Ishikawa (cell line): Measurements from ENCODE around the gene INKA1.

Experiments used
- CEBPB ChIP-seq: IDR thresholded peaks from 2 replicates; pipeline ENCODE4 v1.6.1; 2012
- CREB1 ChIP-seq: IDR thresholded peaks from 2 replicates; pipeline ENCODE4 v1.6.1; 2012; ENCODE audit warnings: low read depth
- EGR1 ChIP-seq: IDR thresholded peaks from 2 replicates; pipeline ENCODE4 v1.6.1; 2012
- EP300 ChIP-seq: IDR thresholded peaks from 2 replicates; pipeline ENCODE4 v1.6.1; 2012; ENCODE audit warnings: borderline replicate concordance
- FOXM1 ChIP-seq: IDR thresholded peaks from 2 replicates; pipeline ENCODE4 v1.6.1; 2012; ENCODE audit warnings: low read depth, borderline replicate concordance
- MAX ChIP-seq: IDR thresholded peaks from 2 replicates; pipeline ENCODE4 v1.6.1; 2012
- NFIC ChIP-seq: IDR thresholded peaks from 2 replicates; pipeline ENCODE4 v1.6.1; 2012
- RAD21 ChIP-seq: IDR thresholded peaks from 2 replicates; pipeline ENCODE4 v1.6.1; 2012; ENCODE audit warnings: low read depth
- REST ChIP-seq: IDR thresholded peaks from 2 replicates; pipeline ENCODE4 v1.6.1; 2012; ENCODE audit warnings: low read depth, mild to moderate bottlenecking
- TAF1 ChIP-seq: IDR thresholded peaks from 2 replicates; pipeline ENCODE4 v1.6.1; 2012; ENCODE audit warnings: low read depth, mild to moderate bottlenecking
- TCF12 ChIP-seq: IDR thresholded peaks from 2 replicates; pipeline ENCODE4 v1.6.1; 2012; ENCODE audit warnings: low read depth
- TEAD4 ChIP-seq: IDR thresholded peaks from 2 replicates; pipeline ENCODE4 v1.6.1; 2012
- USF1 ChIP-seq: IDR thresholded peaks from 2 replicates; pipeline ENCODE4 v1.6.1; 2012
- YY1 ChIP-seq: IDR thresholded peaks from 2 replicates; pipeline ENCODE4 v1.6.1; 2012; ENCODE audit warnings: low read depth
- ZBTB7A ChIP-seq: IDR thresholded peaks from 2 replicates; pipeline ENCODE4 v1.6.1; 2012; ENCODE audit warnings: low read depth

The INKA1 gene

GRCh38 chr3:49790626-49791411 is 12.2 kb upstream of the INKA1 start:
- no peak for TF ChIP-seq ZBTB7A
- no peak for TF ChIP-seq MAX
- TF ChIP-seq CEBPB: no peak
- TF ChIP-seq CREB1: no peak
- TF ChIP-seq FOXM1: no peak
- no peak for TF ChIP-seq REST
- no peak for TF ChIP-seq YY1

- no peak for TF ChIP-seq USF1
Observed at GRCh38 chr3:49791571-49791970, 11.5 kb upstream of the INKA1 start.

DNA sequence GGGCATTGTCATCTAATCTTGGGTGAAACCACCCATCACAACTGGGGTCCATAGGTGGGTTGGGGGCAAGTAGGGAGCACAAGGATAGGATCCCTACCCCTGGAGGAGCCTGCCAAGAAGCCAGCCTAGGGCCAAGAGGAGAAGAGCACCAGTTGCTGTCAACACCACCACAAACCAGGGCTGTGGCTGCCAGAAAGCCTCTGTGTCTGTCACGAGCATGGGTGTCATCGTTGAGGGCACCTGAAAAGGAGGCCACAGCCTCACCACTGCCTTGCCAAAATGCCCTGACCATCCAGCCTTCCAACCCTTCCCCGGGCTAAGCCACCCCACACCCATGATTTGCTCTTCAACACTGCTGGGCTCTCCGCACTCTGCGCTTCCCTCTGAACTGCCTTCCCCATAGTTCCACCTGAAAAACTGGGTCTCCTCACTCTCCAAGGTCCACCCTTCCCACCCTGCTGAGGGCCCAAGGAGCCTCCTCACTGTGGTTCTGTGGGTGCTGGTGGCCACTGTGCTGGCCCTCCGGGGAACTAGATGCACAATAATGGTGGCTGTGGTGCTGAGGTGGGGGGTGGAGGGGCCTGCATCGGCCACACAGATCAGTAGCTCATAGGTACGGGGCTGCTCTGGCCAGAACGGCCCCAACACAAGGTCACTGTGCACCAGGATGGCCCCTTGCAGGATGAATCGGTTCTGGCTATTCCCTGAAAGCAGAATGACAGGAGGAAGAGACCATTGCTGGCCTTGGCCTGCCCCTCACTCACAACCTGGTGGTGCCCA is 10.5 kb upstream of the INKA1 start:
- TF ChIP-seq EP300: no peak
- TF ChIP-seq ZBTB7A: no peak
- no peak for TF ChIP-seq MAX
- no peak for TF ChIP-seq CREB1
- no peak for TF ChIP-seq RAD21
- TF ChIP-seq FOXM1: no peak
- no peak for TF ChIP-seq REST
- TF ChIP-seq TAF1: no peak
- no peak for TF ChIP-seq TEAD4
- TF ChIP-seq NFIC: no peak

DNA sequence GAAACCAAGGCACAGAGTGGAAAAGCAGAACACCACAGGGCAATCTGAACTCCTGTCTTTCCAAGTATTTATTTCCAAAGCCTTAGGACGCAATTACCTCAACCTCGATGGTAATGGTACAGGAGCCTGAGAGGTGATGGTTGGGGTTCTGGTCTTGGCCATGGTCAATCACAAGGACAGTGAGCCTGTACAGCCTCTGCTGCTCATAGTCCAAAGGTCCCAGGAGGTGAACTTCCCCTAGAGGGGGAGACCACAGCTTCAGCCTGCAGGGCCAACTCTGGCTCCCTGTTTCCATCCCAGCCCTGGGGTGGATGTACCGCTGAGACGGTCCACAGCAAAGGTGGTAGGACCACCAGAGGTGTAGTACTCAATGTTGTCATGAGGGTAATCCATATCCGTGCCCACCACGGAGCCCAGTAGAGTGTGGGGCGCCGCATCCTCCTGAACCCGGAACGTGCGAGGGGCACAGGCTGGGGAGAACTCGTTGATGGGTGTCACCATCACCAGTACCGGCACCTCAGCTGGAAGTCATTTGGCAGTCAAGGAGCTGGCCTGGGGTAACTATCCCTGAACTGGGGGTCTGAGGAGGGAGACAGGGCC is 9.5 kb upstream of the INKA1 start:
- TF ChIP-seq MAX: no peak
- no peak for TF ChIP-seq REST
- TF ChIP-seq CREB1: no peak
- TF ChIP-seq YY1: no peak
- TF ChIP-seq EGR1: no peak
- TF ChIP-seq FOXM1: no peak
- no peak for TF ChIP-seq NFIC
- TF ChIP-seq CEBPB: no peak

- no peak for TF ChIP-seq USF1
- TF ChIP-seq REST: no peak
- no peak for TF ChIP-seq CEBPB
- TF ChIP-seq RAD21: no peak
- no peak for TF ChIP-seq CREB1
- TF ChIP-seq TEAD4: no peak
- TF ChIP-seq EGR1: no peak
- no peak for TF ChIP-seq ZBTB7A
- no peak for TF ChIP-seq TCF12
- TF ChIP-seq TAF1: no peak
- TF ChIP-seq EP300: no peak
- TF ChIP-seq FOXM1: no peak
- no peak for TF ChIP-seq MAX
- no peak for TF ChIP-seq YY1
- TF ChIP-seq NFIC: no peak
Observed at GRCh38 chr3:49794431-49794830, 8.6 kb upstream of the INKA1 start.
